Activated naive CD4-positive, alpha-beta T cell treated with anti-CD3 and anti-CD28 coated beads, Interleukin-2, amount 10 ng/mL, durations not matched to agents 7 days and 5 days (primary cell): Measurements from ENCODE around the gene RIF1.

Experiments
- CTCF ChIA-PET: fragments of 350-600 bp; sonication (Branson Sonifier 250); formaldehyde crosslinking; loops from one replicate; lab custom pipeline; 2021; ENCODE audit warnings: antibody characterized with exemption; lab: Charles Lee
- DNase-seq: peaks from one replicate; pipeline ENCODE4 v3.0.0-alpha.2; 2020
- H3K27ac Mint-ChIP-seq: one replicate; pipeline ENCODE4 v1.8.0; 2021; ENCODE audit warnings: mild to moderate bottlenecking, moderate library complexity, mixed read lengths
- H3K27me3 Mint-ChIP-seq: one replicate; pipeline ENCODE4 v1.8.0; 2021; ENCODE audit warnings: mild to moderate bottlenecking, mixed read lengths
- H3K36me3 Mint-ChIP-seq: one replicate; pipeline ENCODE4 v1.8.0; 2021; ENCODE audit warnings: mixed read lengths
- H3K4me1 Mint-ChIP-seq: one replicate; pipeline ENCODE4 v1.8.0; 2021; ENCODE audit warnings: mixed read lengths
- H3K4me3 Mint-ChIP-seq: one replicate; pipeline ENCODE4 v1.8.0; 2021; ENCODE audit warnings: mild to moderate bottlenecking, moderate library complexity, mixed read lengths
- H3K9me3 Mint-ChIP-seq: one replicate; pipeline ENCODE4 v1.8.0; 2021; ENCODE audit warnings: mixed read lengths

The RIF1 gene

DNA sequence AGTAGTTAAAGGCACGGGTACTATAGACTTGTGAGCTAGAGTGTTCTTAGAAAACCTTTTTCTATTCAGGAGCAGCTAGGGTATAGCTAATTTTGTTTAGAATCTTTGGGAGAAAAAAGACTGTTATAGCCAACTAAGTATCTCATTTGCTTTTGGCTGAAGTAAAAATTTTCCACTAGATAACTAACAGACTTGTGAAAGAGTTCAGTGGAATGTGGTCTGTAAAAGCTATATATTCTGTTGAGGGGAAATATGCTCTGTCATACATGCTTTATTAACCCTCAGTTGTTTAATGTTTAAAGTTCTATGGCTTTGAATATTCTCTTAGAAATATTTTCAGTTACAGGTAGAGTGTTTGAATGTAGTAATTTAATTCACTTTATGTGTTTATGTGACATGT is 49.7 kb downstream of the RIF1 start:
- Mint-ChIP-seq H3K36me3 (peaks cover 61% of the 10 kb centered on the region), H3K4me1 (no peaks in the 10 kb centered on the region), H3K27me3 (no peaks in the 10 kb centered on the region), H3K27ac (no peak overlapping the region), H3K4me3 (no peak overlapping the region), H3K9me3 (no peaks in the 10 kb centered on the region)
- no peak for DNase-seq
- CTCF ChIA-PET: interaction anchor here (1.1 to 2.7 kb wide), 2 partner anchors 21 to 567 kb away, joined by 4 to 10 read pairs; no protein-coding TSS in a partner anchor

DNA sequence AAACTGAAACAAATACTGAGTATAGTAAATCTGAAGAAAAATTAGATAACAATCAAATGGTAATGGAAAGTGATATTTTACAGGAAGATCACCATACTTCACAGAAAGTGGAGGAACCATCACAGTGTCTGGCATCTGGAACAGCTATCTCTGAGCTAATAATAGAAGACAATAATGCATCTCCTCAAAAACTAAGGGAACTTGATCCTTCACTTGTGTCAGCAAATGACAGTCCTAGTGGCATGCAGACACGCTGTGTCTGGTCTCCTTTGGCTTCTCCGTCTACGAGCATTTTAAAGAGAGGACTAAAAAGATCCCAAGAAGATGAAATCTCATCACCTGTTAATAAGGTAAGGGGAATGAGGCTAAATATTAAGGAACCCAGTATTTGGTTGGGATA is 56.1 kb downstream of the RIF1 start:
- CTCF ChIA-PET: interaction anchor here (1.1 kb wide), 1 partner anchor 560 kb away, joined by 5 read pairs; no protein-coding TSS in a partner anchor
- Mint-ChIP-seq H3K27me3 (no peaks in the 10 kb centered on the region), H3K4me3 (no peak overlapping the region), H3K9me3 (no peaks in the 10 kb centered on the region), H3K36me3 (peaks cover 80% of the 10 kb centered on the region), H3K27ac (no peak overlapping the region), H3K4me1 (no peaks in the 10 kb centered on the region)
- DNase-seq: no peak

GRCh38 chr2:151470556-151470955 is 60.9 kb downstream of the RIF1 start:
- CTCF ChIA-PET: no interaction called here
- Mint-ChIP-seq H3K36me3 (peaks cover 76% of the 10 kb centered on the region), H3K27me3 (no peaks in the 10 kb centered on the region), H3K9me3 (peaks cover 2% of the 10 kb centered on the region), H3K4me1 (peaks cover 8% of the 10 kb centered on the region), H3K27ac (no peak overlapping the region), H3K4me3 (no peak overlapping the region)
- no peak for DNase-seq

- Mint-ChIP-seq H3K36me3 (peaks cover 73% of the 10 kb centered on the region), H3K9me3 (peaks cover 2% of the 10 kb centered on the region), H3K4me1 (peaks cover 8% of the 10 kb centered on the region), H3K4me3 (no peak overlapping the region), H3K27ac (no peak overlapping the region), H3K27me3 (no peaks in the 10 kb centered on the region)
- no peak for DNase-seq
- CTCF ChIA-PET: no interaction called here
Measured at GRCh38 chr2:151472966-151473365, 63.3 kb downstream of the RIF1 start.

- Mint-ChIP-seq H3K36me3 (peaks cover 69% of the 10 kb centered on the region), H3K9me3 (peaks cover 2% of the 10 kb centered on the region), H3K4me1 (peaks cover 8% of the 10 kb centered on the region)
Measured at GRCh38 chr2:151475071-151475470, 65.4 kb downstream of the RIF1 start.

GRCh38 chr2:151476287-151476686 is 66.6 kb downstream of the RIF1 start:
- no peak overlapping the region for H3K4me3 Mint-ChIP-seq
- peaks cover 8% of the 10 kb centered on the region for H3K4me1 Mint-ChIP-seq
- peaks cover 68% of the 10 kb centered on the region for H3K36me3 Mint-ChIP-seq
- DNase-seq: no peak
- H3K27ac Mint-ChIP-seq: no peak overlapping the region
- CTCF ChIA-PET: no interaction called here
- H3K27me3 Mint-ChIP-seq: no peaks in the 10 kb centered on the region
- H3K9me3 Mint-ChIP-seq: peaks cover 2% of the 10 kb centered on the region

More at GRCh38 chr2:151475071-151475470, 65.4 kb downstream of the RIF1 start:
- no peak for DNase-seq
- CTCF ChIA-PET: no interaction called here
- Mint-ChIP-seq H3K27ac (no peak overlapping the region), H3K4me3 (no peak overlapping the region), H3K27me3 (no peaks in the 10 kb centered on the region)

DNA sequence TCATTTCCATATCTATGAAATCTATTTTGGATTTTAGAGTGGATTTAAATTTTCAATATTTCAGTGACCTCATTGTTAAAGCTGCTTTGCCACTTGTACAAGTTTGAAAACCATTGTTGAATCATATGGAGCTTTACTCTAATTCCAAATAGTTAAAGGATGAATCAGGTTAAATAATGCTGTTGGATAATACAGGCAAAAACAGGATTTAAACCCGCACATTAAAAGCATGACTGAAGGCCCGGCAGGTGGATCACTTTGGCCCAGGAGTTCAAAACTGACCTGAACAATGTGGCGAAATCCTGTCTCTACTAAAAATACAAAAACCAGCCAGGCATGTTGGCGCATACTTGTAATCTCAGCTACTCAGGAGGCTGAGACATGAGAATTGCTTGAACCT is 68.3 kb downstream of the RIF1 start:
- Mint-ChIP-seq H3K27ac (no peak overlapping the region), H3K36me3 (peaks cover 68% of the 10 kb centered on the region), H3K4me1 (peaks cover 12% of the 10 kb centered on the region), H3K27me3 (no peaks in the 10 kb centered on the region), H3K9me3 (no peaks in the 10 kb centered on the region), H3K4me3 (no peak overlapping the region)
- no peak for DNase-seq
- CTCF ChIA-PET: no interaction called here

GRCh38 chr2:151481744-151482143 is 72.0 kb downstream of the RIF1 start:
- Mint-ChIP-seq H3K4me1 (peaks cover 4% of the 10 kb centered on the region), H3K9me3 (no peaks in the 10 kb centered on the region), H3K4me3 (no peak overlapping the region), H3K36me3 (peaks cover 66% of the 10 kb centered on the region), H3K27me3 (no peaks in the 10 kb centered on the region), H3K27ac (no peak overlapping the region)
- CTCF ChIA-PET: no interaction called here
- no peak for DNase-seq

DNA sequence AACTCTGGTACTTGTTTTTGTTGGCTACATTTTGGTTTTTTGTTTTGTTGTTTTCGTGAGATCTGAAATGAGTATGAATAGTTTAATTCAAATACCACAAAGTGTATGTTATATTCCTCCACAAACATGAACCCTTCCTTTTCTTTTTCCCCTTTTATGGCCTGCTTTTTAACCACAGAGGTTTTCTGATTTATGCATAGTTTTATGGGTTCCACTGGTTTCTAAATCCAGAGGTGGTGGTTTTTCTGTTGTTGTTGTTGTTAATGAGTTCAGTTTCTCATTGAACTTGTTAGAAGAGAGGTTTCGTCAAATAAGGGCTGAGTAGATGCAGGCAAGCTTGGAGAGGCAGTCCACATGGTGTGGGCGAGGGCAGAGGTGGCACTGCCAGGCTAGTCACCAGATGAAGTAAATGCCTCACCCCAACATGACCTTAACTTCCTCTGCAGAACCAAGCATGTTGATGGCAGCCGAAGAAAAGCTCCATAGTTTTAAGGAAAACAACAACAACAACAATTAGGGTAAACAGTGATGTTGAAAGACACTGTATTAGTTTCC is 72.5 kb downstream of the RIF1 start:
- no peak overlapping the region for H3K4me3 Mint-ChIP-seq
- peaks cover 63% of the 10 kb centered on the region for H3K36me3 Mint-ChIP-seq
- DNase-seq: no peak
- peaks cover 4% of the 10 kb centered on the region for H3K4me1 Mint-ChIP-seq
- H3K27ac Mint-ChIP-seq: no peak overlapping the region
- no peaks in the 10 kb centered on the region for H3K9me3 Mint-ChIP-seq
- CTCF ChIA-PET: no interaction called here
- no peaks in the 10 kb centered on the region for H3K27me3 Mint-ChIP-seq

GRCh38 chr2:151483546-151483945 is 73.8 kb downstream of the RIF1 start:
- no peak for DNase-seq
- no peak overlapping the region for H3K4me3 Mint-ChIP-seq

GRCh38 chr2:151484100-151484499 is 74.4 kb downstream of the RIF1 start:
- H3K36me3 Mint-ChIP-seq: peaks cover 52% of the 10 kb centered on the region
- H3K4me3 Mint-ChIP-seq: no peak overlapping the region

More at GRCh38 chr2:151483546-151483945, 73.8 kb downstream of the RIF1 start:
- peaks cover 4% of the 10 kb centered on the region for H3K4me1 Mint-ChIP-seq
- H3K36me3 Mint-ChIP-seq: peaks cover 57% of the 10 kb centered on the region
- CTCF ChIA-PET: no interaction called here
- no peaks in the 10 kb centered on the region for H3K9me3 Mint-ChIP-seq
- H3K27me3 Mint-ChIP-seq: no peaks in the 10 kb centered on the region
- H3K27ac Mint-ChIP-seq: no peak overlapping the region

GRCh38 chr2:151486053-151486452 is 76.4 kb downstream of the RIF1 start:
- H3K9me3 Mint-ChIP-seq: no peaks in the 10 kb centered on the region
- H3K27ac Mint-ChIP-seq: no peak overlapping the region
- CTCF ChIA-PET: no interaction called here
- H3K36me3 Mint-ChIP-seq: peaks cover 48% of the 10 kb centered on the region
- H3K27me3 Mint-ChIP-seq: no peaks in the 10 kb centered on the region
- no peak for DNase-seq
- peaks cover 4% of the 10 kb centered on the region for H3K4me1 Mint-ChIP-seq
- H3K4me3 Mint-ChIP-seq: no peak overlapping the region

More at GRCh38 chr2:151484100-151484499, 74.4 kb downstream of the RIF1 start:
- no peak overlapping the region for H3K27ac Mint-ChIP-seq
- DNase-seq: no peak
- CTCF ChIA-PET: no interaction called here
- no peaks in the 10 kb centered on the region for H3K27me3 Mint-ChIP-seq
- H3K9me3 Mint-ChIP-seq: no peaks in the 10 kb centered on the region
- H3K4me1 Mint-ChIP-seq: peaks cover 4% of the 10 kb centered on the region

- Mint-ChIP-seq H3K27me3 (no peaks in the 10 kb centered on the region), H3K4me1 (no peaks in the 10 kb centered on the region), H3K9me3 (no peaks in the 10 kb centered on the region), H3K27ac (no peak overlapping the region), H3K36me3 (peaks cover 21% of the 10 kb centered on the region), H3K4me3 (no peak overlapping the region)
- CTCF ChIA-PET: no interaction called here
- DNase-seq: no peak
Measured at GRCh38 chr2:151490276-151490675, 80.6 kb downstream of the RIF1 start.

DNA sequence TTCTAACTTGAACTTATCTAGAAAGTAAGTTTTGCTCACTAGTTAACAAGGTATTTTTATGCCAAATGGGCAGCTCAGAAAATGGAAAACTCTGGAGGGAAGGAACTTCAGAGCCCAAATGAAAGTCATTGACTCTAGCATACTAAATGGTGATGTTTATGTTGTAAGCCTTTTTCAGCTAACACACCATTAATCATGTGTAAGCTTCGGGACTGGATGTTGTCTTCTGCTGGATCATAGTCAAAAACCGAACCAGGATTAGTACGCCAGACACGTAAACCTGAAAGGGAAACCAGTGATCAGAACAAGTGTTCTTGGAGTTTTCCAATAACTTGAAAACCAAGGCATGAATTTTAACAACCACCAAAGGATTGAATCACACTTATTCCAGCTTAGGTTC is 81.8 kb downstream of the RIF1 start:
- H3K4me3 Mint-ChIP-seq: no peak overlapping the region
- H3K9me3 Mint-ChIP-seq: no peaks in the 10 kb centered on the region
- H3K36me3 Mint-ChIP-seq: peaks cover 13% of the 10 kb centered on the region
- H3K27me3 Mint-ChIP-seq: no peaks in the 10 kb centered on the region
- H3K27ac Mint-ChIP-seq: no peak overlapping the region
- DNase-seq: no peak
- CTCF ChIA-PET: interaction anchor here (1.1 kb wide), 1 partner anchor 18 kb away, joined by 3 read pairs; no protein-coding TSS in a partner anchor
- H3K4me1 Mint-ChIP-seq: no peaks in the 10 kb centered on the region

GRCh38 chr2:151498178-151498577 is 88.5 kb downstream of the RIF1 start:
- no peak for DNase-seq
- no peak overlapping the region for H3K27ac Mint-ChIP-seq
- H3K4me3 Mint-ChIP-seq: no peak overlapping the region
- H3K4me1 Mint-ChIP-seq: no peaks in the 10 kb centered on the region
- H3K27me3 Mint-ChIP-seq: no peaks in the 10 kb centered on the region
- peaks cover 3% of the 10 kb centered on the region for H3K36me3 Mint-ChIP-seq
- CTCF ChIA-PET: no interaction called here
- H3K9me3 Mint-ChIP-seq: no peaks in the 10 kb centered on the region
